GM21786 (cell line): ENCODE results near the gene OR5B21.

ENCODE experiments used
- ATAC-seq: cut with Tn5 transposase; IDR thresholded peaks from one replicate; pipeline ENCODE4 v1.9.1; 2021; ENCODE audit not compliant: unreplicated experiment

Gene OR5B21

DNA sequence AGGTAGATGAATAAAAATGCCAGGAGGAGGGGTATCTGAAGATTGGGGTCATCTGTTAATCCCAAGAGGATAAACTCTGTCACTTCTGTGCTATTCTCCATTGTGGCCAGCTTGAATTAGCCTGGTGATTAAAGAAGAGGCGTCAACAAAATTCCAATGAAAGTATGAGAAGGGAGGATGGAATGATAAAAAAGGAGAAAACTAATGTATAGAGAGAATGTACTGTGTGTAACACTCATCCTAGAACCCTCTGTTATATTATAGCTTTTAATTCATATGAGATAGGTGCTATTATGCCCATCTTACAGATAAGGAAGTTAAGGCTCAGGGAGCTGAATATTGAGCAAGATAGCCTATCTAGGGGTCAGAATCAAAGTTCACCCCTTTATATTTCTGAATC lies at the start of gene OR5B21:
TSS of gene OR5B21 (minus strand) at position 101 of the 400 bp plus-strand sequence. CDS start at position 101, 0 bp downstream.
- no peak for ATAC-seq

DNA sequence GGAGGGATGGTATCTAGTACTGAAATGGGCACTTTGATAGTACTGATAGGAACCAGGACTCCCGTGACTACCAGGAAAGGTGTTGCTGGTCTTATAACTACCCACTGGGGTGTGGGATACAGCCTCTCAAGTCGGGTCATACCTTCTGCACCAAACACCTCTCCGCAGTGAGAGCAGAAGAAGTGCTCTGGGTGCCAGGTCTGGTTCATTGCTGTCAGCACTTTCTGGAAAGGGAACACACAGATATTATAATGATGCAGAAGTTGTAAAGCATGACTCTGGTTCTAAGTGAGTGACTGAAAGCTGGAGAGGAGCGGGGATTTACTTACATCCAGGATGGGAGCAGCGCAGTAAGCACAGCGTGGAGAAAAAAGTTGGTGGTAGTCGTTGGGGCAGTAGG lies 41.7 kb upstream of the OR5B21 start:
- ATAC-seq: no peak

DNA sequence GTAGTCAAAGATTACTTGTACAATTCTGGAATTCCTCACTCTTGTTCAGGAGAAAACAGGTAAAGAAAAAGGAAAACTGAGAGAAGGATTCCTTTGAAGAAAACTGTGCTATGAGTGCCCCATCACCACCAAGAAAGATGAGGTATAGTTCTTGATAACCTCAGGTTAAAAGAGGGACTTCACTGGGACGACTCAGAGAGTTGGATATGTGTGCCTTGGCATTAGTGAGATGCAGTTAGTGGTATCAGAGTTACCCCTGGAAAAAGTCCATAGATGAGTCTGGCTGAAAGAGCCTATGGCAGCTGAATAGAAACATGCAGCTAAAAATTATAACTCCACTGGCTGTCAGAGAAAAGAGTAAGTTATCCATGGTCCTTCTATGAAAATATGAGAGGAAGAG lies 38.9 kb upstream of the OR5B21 start:
- no peak for ATAC-seq

DNA sequence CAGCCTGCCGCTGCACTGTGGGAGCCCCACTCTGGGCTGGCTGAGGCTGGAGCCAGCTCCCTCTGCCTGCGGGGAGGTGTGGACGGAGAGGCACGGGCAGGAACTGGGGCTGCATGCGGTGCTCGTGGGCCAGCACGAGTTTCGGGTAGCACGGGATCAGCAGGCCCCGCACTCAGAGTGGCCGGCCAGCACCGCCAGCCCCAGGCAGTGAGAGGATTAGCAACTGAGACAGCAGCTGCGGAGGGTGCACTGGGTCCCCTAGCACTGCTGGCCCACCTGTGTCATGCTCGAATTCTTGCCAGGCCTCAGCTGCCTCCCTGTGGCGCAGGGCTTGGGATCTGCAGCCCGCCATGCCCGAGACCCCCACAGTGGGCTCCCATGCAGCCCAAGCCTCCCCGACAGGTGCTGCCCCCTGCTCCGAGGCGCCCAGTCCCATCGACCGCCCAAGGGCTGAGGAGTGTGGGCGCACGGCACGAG lies 24.0 kb upstream of the OR5B21 start:
- ATAC-seq: no peak

DNA sequence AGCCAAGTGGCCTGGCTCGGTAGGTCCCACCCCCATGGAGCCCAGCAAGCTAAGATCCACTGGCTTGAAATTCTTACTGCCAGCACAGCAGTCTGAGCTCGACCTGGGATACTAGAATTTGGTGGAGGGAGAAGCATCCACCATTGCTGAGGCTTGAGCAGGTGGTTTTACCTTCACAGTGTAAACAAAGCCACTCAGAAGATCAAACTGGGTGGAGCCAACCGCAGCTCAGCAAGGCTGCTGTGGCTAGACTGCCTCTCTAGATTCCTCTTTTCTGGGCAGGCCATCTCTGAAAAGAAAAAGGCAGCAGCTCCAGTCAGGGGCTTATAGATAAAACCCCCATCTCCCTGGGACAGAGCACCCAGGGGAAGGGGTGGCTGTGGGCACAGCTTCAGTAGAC lies 22.3 kb upstream of the OR5B21 start:
- ATAC-seq: no peak

DNA sequence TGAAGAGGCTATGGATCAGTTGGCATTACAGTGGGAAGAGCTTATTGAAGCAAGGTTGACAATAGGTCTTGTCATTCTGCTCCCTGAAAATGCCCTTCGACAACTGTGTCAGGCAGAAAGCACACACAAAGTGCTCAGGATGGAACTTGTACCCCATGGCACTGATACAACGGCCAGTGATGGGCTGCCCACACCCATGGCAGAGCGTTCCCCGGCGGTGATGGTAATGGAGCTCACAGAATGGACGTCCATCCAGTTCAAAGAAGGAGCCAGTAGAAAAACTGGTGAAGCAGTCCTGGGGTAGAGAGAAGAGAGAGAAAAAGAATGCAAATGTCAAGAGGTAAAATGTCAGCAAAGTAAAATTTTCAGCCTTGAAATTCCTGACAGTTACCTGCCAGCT lies 19.5 kb upstream of the OR5B21 start:
- ATAC-seq: no peak

DNA sequence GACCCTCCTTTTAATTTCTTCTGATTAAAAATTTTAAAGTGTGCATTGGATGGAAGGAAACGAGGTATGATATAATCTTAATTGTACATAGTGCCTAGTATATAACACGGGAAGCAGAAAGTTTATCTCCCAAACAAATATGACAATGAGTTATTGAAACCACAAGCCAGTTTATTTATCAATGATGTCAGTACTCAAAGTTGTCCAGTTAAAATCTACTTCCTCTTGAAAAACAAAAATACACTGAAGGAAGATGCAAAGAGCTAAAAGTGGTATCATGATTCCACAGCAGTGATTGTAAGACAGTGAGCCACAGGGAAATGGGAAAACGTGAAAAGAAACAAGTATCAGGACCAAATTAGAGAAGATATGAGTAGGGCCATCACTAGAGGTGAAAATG lies 18.8 kb upstream of the OR5B21 start:
- no peak for ATAC-seq

DNA sequence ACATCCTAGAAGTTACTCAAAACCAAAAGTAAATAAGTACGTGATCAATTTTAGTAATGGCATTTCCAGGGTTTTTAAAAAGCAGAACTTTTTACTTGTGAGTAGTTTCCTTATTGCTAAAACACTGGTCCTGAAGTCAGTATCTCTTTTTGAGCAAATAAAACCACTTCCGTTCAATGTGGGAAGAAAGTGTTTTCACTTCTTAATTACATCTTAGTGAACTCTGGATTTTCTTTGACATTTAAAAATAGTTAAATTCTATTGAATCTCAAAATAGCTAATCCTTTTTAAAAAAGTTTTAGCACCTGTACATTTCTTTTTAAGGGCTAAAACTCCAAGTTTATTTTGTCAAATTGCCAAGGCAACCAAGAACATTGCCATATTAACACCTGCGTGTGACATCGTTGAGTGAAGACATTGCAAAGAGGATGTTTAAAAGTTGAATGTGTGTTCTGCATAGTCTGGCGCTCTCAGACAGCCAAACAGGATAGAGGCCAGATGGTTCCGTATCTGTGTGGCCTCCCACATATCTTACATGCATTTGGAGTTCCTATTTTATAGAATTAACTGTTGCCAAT lies 17.2 kb upstream of the OR5B21 start:
- ATAC-seq: peak; percentile 86

DNA sequence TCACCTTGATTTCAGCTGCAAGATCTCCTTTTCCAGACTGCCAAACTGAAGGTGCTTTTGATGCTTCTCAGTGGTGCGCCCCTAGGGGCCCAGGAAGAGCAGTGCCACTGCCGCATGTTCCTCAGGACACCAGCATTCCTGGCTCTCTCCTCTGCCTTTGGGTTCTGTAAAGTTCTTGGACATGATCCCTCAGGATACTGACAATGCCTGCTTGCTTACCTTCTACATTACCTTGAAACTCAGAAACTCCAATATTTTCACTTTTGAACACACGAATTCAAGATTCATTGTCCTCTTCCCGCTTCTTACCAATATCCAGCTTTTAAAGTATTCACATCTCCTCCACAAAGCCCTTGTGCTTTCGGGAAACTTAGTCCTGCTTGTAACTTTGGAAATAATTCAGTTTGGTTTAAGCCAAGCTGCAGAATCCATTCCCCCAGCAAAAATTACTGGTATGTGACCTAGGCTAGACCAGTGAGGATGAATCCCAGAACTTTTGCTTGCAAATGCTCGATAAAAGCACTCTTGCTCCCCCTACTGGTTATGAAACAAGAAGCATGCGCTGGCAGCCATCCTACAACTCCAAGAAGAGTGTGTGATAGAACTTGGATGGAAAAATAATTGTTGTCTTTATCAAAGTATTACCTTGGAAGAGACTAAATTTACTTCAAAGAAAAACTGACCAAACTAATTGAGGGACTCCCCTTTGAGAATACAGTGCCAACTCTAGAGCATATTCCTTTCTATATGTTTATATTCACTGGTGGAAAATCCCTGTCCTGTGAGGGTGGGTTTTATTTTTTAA lies 16.5 kb upstream of the OR5B21 start:
- ATAC-seq: peak; percentile 42

DNA sequence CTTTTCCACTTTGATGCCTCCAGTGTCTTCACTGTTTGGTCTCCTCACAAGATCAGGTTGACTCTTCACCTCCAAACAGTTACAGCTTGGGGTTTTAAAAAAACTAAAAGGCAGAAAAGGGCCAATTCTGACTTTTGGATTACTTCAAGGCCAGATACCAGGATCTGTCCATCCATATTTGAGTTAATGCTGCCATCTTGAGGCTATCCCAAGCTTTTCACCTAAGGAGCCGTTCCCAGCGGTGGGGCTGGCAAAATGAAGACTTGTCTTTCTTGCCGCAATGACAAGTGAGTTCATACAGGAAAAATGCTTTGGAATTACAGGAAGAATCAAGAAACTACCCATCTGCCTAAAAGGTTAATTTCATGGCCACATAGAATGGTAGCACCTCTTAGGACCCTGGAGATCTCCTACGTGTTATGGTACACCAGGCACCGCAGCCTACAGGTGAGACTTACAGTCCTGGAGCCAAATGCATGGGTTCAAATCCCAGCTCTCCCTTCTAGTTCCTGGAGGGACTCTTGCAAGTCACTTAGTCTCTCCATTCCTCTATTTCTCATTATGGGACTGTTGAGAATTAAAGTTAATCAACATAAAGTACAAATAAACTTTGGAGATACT lies 6.0 kb upstream of the OR5B21 start:
- ATAC-seq: peak; percentile 79

DNA sequence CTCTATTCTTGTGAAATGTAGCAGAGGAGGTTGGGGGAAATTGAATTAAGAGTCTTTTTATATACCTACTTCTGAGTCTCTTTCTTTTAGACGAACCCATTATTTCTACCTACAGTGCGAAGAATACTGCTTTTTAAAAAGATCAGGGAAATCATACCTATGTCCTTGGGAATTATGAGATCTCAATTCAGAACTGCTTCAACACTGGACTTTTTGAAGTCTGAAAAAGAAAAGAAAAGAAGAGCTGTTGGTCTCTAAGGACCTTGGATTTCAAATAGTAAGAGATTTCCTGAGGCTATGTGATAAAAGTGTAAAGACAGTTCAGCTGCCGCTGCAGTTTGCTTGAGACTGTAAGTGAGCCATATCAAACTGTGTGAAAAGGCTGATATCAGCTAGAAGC lies 3.7 kb upstream of the OR5B21 start:
- no peak for ATAC-seq

DNA sequence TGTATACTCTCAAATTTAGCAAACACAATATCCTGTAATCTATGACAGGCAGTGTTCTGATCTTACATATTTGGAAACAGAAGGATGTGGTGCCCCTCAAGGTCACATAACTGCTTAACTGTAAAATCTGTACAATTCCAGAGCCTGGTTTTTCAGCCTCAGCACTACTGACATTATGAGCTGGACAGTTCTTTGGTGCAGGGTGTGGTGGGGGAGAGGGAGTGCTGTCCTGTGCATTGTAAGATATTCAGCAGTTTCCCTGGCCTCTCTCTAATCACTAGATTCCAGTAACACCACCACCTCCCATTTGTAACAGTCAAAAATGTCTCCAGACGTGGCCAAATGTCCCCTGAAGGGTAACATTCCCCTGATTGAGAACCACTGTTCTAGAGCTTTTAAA lies 1.8 kb upstream of the OR5B21 start:
- no peak for ATAC-seq

DNA sequence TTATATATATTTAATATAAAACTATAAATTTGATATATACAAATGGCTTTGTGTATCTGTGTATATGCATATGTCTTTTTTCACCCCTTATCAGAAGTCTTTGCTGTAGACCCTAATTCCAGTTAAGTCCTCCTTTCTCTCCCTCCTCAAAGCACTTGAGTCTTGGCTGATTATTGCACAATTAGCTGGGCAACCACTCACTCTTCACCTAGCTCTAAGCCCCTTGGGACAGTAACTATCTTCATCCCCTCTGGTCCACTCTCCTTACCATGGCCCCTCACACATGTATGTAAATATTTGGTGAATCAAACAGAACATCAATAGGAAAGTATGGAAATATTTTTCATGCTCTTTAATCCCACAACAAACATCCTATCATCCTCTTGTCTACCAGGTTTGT lies 909 bp upstream of the OR5B21 start:
- no peak for ATAC-seq

DNA sequence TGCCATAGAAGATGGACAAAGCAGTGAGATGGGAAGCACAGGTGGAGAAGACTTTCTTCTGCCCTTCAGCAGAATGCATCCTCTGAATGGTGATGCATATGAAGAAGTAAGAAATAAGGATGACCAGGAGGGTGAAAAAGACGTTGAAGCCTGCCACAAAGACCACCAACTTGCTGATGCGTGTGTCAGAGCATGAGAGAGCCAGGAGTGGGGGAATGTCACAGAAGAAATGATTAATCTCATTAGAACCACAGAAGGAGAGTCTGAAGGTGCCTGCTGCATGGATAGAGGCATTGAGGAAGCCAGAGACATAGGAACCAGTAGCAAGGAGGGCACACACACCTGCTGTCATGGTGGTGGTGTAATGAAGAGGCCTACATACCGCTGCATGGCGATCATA lies 550 bp downstream of the OR5B21 start:
- no peak for ATAC-seq

DNA sequence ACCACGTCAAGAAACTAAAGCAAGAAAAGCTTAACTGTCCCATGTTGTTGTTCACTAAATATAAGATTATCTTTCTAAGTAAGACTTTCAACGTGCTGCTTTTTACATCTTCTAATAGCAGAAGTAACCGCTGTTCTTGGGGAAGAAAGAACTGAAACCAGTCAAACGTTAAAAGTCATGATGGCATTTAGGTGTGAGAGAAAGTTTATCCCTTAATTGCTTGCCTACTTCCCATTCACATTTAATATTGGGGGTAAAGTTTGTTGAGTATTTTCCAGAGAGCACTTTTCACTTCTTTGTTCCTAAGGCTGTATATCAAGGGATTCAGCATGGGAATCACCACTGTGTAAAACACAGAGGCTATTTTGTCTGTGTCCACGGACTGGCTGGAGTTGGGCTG lies 970 bp downstream of the OR5B21 start:
- ATAC-seq: peak; percentile 52

DNA sequence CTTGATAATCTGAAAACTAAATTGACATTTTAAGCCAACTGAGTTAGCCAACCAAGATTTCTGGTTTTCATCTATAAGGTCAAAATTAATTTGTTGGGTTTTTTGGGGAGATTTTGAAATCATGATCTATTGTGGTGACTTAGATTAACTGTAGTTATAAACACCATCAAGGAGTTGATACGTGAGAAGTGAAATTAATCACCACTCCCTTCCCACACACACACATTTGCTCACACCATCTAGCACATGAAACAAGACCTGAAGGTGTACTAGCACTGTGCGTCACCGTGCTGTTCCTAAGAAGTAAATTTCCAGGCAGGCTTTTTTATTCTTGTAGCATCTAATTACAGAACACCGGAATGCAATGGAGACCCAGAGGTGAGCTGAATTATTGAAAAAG lies 2.1 kb downstream of the OR5B21 start:
- no peak for ATAC-seq

DNA sequence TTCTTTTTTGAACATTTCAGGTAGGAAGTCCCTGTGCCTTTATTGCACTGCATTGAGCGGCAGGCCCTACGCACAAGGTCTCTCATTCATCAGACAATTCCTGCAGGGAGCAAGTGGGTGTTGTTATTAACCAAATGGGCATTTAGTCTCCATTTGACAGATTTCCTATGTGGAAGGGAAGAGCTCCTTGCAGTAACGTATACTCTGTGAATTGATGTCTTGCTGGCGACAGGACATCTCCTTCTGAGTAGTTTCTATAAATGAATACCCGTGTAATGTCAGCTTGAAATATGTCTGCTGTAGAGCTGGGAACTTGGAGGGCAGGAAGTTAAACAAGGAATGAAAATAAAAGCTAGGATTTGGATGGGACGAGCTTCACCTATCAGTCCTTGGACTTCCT lies 3.7 kb downstream of the OR5B21 start:
- no peak for ATAC-seq

DNA sequence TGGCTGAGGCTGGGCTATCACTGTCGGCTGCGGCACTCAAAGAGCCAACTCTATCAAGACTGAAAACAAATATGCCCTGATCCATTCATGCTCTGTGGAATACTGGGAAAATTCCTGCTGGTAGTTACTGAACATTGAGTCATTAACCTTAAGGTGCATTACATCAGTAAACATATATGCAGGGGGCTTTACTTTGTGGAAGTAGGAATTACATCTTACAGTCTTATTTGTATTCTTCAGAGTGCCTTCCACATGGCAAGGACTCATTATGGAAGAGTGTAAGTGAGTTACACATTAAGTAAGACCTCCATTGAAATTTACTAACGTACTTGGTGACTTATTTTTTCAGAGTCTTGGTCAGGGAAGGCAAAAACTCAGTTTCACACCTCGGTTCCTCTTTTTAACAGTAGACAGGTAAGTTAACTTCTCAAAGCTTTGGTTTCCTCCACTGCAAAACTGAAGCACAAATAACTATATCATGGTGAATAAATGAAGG lies 4.5 kb downstream of the OR5B21 start:
- peak; percentile 96 for ATAC-seq

DNA sequence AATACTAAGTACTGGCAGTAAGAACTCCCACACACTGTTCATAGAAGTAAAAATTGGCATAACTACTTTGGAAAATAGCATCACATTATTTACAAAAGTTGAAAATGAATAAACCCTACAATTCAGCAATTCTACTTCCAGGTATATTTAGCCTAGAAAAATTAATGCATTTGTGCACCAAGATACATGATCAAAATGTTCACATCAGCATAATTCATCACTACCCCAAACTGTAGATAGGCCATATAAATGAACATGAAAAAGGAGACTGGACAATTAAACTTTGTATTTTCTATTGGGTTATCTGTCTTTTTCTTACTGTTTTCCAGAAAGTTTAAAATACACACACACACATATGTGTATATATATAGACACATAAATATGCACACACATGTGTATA lies 5.9 kb downstream of the OR5B21 start:
- ATAC-seq: no peak

DNA sequence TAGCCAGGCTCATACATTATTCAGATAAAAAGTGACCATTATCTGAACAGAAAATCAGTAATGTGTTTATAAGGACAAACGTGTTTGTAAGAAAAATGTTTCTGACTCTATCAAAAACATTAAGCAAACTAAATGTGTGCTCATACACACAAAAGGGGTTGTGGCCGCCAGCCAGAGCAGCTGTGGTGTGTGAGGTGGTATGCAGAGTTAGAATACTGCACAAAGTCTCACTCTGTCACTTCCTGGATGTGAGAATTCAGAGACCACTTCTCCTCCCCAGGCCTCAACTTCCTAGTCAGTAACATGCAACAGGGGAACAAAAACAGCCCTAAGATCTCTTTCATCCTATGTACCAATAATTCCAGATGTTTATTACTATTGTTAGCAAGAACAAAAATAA lies 9.4 kb downstream of the OR5B21 start:
- ATAC-seq: no peak

DNA sequence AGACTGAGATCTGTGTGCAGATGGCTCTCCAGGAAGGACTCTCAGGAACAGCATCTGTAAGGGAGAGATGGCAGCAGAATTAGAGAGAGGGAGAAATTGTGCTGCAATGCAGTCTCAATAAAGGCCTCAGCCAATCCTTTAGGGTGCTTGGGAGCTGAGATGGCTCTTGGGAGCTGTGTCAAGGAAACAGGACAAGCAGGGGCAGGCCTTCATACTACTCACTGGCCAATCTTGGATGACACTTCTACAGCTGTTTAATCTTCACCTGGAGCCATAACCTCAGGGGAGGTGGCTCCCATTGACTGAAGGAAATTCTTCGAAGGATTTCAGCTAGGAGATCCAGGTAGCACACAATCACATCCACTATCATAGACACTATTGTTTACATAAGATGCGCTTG lies 10.0 kb downstream of the OR5B21 start:
- no peak for ATAC-seq

DNA sequence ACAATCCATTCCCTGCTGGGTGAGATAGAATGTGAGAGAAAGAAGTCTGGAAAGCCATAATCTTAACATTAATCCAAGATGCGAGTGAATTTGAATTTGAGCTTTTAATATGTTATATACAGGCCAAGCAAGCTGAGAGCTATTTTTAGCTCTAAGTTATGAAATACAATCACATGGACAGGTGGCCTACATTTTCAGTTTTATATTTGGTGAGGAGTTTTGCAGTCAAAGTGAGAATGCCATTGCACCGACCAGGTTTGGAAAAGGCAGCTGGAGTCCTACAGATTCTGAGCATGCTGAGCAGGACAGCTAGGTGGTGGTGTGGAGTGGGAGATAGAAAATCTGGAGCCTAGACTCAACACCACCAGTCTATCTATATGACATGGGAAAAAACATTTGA lies 12.0 kb downstream of the OR5B21 start:
- ATAC-seq: peak; percentile 51
